Thoracic aorta (tissue), 2 donors: Measurements from ENCODE around the gene F3. TPM values are rescaled to one million over a fixed set of nuclear protein-coding genes. Genes with fewer than 3 reads are reported as not detected.

Source experiments
- ATAC-seq: fragments of 150-250 bp; one replicate; pipeline ENCODE4 v1.8.0; 2017; ENCODE audit warnings: low read depth; ENCODE audit not compliant: insufficient number of reproducible peaks, low FRiP score
- DNase-seq: peaks from one replicate; pipeline ENCODE4 v3.0.0-alpha.2; 2020; ENCODE audit warnings: low spot score
- H3K27ac ChIP-seq, 2 donors: fragments of 200-600 bp; sonication (generic); 1 replicate in 1 of 2; 2 replicates in 1 of 2; pipeline ENCODE4 v1.5.1; 2016; ENCODE audit warnings: mild to moderate bottlenecking in 2 of 2, moderate library complexity in 2 of 2
- H3K27me3 ChIP-seq: fragments of 200-600 bp; sonication (generic); replicated peaks from 2 replicates; pipeline ENCODE4 v1.6.0; 2016; ENCODE audit warnings: mild to moderate bottlenecking; ENCODE audit not compliant: insufficient read depth
- H3K36me3 ChIP-seq: fragments of 200-600 bp; sonication (generic); one replicate; pipeline ENCODE4 v1.5.1; 2016
- H3K4me1 ChIP-seq, 2 donors: fragments of 200-600 bp; sonication (generic); 1 replicate in 1 of 2; 2 replicates in 1 of 2; pipeline versions ENCODE4 v1.5.1 to v1.6.0; 2016; ENCODE audit warnings: low read depth in 2 of 2, mild to moderate bottlenecking in 1 of 2; ENCODE audit not compliant: control insufficient read depth in 1 of 2
- H3K4me3 ChIP-seq: fragments of 200-600 bp; sonication (generic); 2 replicates; pipeline ENCODE4 v1.5.1; 2016; ENCODE audit warnings: mild to moderate bottlenecking
- H3K9me3 ChIP-seq: fragments of 200-600 bp; sonication (generic); 2 replicates; pipeline ENCODE4 v1.5.1; 2016
- total RNA-seq, 2 donors: library from RNA; depleted of rRNA; stranded (reverse); fragments of >200 nt; gene quantifications; one replicate each; pipeline versions ENCODE4 v1.1.0 to v1.2.3, GENCODE V29; 2016
- TF ChIP-seq, protein P1 (sequence below): fragments of 200-600 bp; sonication (generic); IDR thresholded peaks from one replicate; pipeline ENCODE4 v1.5.1; 2019; ENCODE audit warnings: antibody characterized with exemption

The F3 gene
- total RNA-seq, 2 donors from 2014 or later: 70.5 to 73.6 TPM

DNA sequence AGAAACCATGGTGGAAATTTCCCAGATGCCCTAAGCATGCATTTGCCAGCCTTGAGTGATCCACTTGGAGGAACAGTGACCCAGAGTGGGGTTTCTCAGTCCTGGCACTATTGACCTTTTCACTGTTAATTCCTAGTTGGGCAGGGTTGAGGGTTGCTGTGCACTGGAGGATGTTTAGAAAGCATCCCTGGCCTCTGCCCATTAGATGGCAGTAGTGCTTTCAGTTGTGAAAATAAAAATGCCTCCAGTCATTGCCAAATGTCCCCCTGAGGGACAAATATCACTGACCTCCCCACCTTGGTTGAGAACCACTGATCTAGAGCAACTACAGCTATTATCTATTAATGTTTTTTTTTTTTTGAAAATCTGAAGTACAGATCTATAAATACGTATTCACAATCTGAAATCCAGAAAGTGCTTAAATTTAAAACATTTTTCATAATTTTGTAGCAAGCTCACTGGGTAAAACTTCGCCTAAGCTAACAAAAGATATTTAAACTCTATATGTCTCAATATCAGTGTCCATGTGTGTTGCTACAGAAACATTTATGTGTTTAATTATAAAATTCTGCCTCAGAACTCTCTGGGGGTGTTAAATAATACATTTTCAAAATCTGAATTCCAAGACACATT, 27.3 kb downstream of the F3 start:
- DNase-seq: no peak
- Histone ChIP-seq H3K4me1 (no peaks in the 10 kb centered on the region), H3K9me3 (no peaks in the 10 kb centered on the region), H3K27me3 (no peaks in the 10 kb centered on the region), H3K36me3 (no peaks in the 10 kb centered on the region), H3K4me3 (no peak overlapping the region), H3K27ac (no peak overlapping the region)
- ATAC-seq: no peak
- TF ChIP-seq, protein P1, sequence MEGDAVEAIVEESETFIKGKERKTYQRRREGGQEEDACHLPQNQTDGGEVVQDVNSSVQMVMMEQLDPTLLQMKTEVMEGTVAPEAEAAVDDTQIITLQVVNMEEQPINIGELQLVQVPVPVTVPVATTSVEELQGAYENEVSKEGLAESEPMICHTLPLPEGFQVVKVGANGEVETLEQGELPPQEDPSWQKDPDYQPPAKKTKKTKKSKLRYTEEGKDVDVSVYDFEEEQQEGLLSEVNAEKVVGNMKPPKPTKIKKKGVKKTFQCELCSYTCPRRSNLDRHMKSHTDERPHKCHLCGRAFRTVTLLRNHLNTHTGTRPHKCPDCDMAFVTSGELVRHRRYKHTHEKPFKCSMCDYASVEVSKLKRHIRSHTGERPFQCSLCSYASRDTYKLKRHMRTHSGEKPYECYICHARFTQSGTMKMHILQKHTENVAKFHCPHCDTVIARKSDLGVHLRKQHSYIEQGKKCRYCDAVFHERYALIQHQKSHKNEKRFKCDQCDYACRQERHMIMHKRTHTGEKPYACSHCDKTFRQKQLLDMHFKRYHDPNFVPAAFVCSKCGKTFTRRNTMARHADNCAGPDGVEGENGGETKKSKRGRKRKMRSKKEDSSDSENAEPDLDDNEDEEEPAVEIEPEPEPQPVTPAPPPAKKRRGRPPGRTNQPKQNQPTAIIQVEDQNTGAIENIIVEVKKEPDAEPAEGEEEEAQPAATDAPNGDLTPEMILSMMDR: no peak

DNA sequence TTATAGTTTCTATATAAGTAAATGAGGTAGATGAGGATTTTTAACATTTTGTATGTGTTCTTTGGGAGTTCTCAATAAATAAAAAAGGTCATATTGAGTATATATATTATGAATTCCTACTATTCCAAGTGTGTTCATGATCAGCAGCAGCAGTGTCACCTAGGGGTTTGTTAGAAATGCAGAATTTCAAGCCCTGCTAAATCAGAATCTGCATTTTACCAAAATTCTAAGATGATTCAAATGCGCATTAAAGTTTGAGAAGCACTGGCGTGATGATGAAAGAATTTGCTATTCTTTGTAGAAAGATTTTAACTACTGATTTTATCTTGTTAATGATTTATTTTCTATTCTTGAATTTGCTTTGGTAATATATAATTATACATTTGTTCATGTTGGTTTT, 28.7 kb downstream of the F3 start:
- DNase-seq: no peak
- no peak for ATAC-seq
- TF ChIP-seq, protein P1: no peak
- Histone ChIP-seq H3K27me3 (no peaks in the 10 kb centered on the region), H3K4me3 (no peak overlapping the region), H3K4me1 (no peaks in the 10 kb centered on the region), H3K27ac (no peak overlapping the region), H3K9me3 (no peaks in the 10 kb centered on the region), H3K36me3 (no peaks in the 10 kb centered on the region)

DNA sequence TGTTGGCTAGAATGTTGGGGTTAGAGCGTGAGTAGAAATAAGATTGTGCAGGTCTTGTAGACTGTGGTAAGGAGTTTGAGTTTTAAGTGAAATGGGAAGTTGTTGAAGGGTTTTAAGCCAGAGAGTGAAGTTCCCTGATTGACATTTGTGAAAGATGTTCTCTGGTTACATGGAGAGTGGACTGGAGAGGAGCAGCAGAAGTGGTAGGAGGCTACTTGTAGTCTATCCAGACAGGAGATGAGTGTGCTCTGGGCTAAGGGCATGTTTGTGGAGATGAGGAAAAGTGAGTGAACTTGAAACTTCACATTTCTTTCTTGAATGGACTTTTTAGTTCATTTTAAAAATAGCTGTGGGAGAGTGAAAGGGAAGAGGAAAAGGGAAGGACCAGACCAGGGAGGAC, 37.0 kb downstream of the F3 start:
- Histone ChIP-seq H3K9me3 (no peaks in the 10 kb centered on the region), H3K4me1 (no peaks in the 10 kb centered on the region), H3K36me3 (peaks cover 3% of the 10 kb centered on the region), H3K4me3 (no peak overlapping the region), H3K27me3 (no peaks in the 10 kb centered on the region), H3K27ac (no peak overlapping the region)
- ATAC-seq: no peak
- no peak for DNase-seq
- TF ChIP-seq, protein P1: no peak

GRCh38 chr1:94503153-94503552, 38.4 kb downstream of the F3 start:
- no peaks in the 10 kb centered on the region for H3K27me3 ChIP-seq
- H3K4me1 ChIP-seq: no peaks in the 10 kb centered on the region
- H3K9me3 ChIP-seq: no peaks in the 10 kb centered on the region
- DNase-seq (no peak), ATAC-seq (no peak)
- no peak overlapping the region for H3K27ac ChIP-seq
- peaks cover 11% of the 10 kb centered on the region for H3K36me3 ChIP-seq
- no peak overlapping the region for H3K4me3 ChIP-seq
- TF ChIP-seq, protein P1: no peak

DNA sequence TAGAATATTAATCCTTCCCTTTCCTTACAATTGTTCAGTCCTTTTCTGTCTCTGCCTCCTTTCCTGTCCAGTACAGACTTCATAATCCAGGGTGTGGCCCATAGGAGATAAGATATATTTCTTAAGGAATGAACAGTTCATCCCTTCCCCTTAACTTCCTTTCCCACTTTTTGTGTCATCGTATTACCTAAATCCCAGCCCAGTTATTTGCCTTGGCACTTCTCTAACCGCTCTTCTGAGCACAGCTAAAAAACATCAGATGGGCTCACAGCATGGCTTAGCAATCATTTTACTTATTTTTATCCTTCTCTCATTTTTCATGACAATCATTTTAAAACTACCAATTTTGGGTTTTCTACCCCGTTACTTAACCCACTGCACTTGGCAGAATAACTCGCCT, 39.6 kb downstream of the F3 start:
- ATAC-seq (no peak), DNase-seq (no peak)
- H3K4me1 ChIP-seq: no peaks in the 10 kb centered on the region
- H3K9me3 ChIP-seq: no peaks in the 10 kb centered on the region
- peaks cover 11% of the 10 kb centered on the region for H3K36me3 ChIP-seq
- TF ChIP-seq, protein P1: no peak
- H3K27me3 ChIP-seq: no peaks in the 10 kb centered on the region
- no peak overlapping the region for H3K4me3 ChIP-seq
- H3K27ac ChIP-seq: no peak overlapping the region
